Uterus (tissue), 2 donors: ENCODE data around the gene DENND4B.

Source experiments
- CTCF ChIP-seq, 4 experiments: fragments of 200-600 bp in 2 of 4; fragments of 450-650 bp in 2 of 4; sonication (generic) in 2 of 4; IDR thresholded peaks; one replicate each; pipeline ENCODE4 v1.5.1; 2016 to 2019; ENCODE audit warnings: antibody characterized with exemption in 4 of 4, mild to moderate bottlenecking in 2 of 4, moderate library complexity in 1 of 4
- POLR2A ChIP-seq, 2 donors: fragments of 450-650 bp; IDR thresholded peaks; one replicate each; pipeline ENCODE4 v1.6.1; 2016; ENCODE audit warnings: antibody characterized with exemption in 2 of 2, mild to moderate bottlenecking in 1 of 2, moderate library complexity in 1 of 2

DNA sequence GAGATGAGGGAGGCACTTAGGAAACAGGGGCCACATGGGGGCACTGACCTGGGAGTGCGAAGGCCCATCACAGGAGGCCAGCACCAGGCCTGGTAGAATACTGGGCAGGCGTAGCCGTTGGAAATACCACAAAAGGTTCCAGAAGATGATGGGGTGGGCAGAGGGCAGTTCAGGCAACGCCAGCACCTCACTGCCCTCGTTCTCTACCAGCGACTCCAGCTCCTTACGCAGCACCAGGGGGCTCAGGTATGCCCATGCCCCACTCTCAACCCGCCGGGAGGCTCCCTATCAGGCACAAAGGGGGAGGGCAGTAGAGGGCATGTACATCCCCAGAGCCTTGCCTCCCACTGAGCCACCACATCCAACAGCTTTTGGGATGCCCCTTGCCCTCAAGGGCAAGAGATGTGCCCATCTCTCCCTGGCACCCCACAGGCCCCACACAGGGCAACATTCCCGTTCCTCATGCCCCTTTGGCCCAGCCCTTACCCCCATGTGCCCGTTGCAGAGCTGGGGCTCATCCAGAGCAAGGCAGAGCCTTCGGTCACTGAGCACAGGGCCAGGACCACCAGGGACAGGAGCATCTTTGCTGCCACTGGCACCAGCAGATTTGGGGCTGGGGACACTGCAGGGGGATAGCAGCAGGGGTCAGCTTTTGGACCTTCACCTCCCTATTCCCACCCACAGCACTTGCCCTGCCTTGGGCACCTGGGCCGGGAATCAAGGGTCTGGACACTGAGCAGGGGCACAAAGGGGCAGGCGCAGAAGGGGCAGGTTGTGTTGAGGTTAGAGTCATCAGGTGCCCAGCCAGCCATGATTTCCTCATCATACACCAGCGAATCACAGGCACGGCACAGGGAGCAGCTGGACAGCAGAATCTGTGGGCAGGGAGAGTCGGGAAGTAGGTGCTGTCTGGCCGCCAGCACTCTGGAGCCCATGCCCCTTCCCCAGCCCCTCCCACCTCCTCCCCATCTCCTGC is 14.1 kb downstream of the DENND4B start:
- no peak for TF ChIP-seq POLR2A (IDR thresholded peaks at IDR 0.05)
- TF ChIP-seq CTCF (IDR thresholded peaks at IDR 0.05), result no peak
